ENCODE measurements around the gene RXFP4. TPM values are rescaled to one million over a fixed set of nuclear protein-coding genes. Genes with fewer than 3 reads are reported as not detected.

Gene RXFP4
- total RNA-seq, 6 experiments from 2014 or later = not detected

DNA sequence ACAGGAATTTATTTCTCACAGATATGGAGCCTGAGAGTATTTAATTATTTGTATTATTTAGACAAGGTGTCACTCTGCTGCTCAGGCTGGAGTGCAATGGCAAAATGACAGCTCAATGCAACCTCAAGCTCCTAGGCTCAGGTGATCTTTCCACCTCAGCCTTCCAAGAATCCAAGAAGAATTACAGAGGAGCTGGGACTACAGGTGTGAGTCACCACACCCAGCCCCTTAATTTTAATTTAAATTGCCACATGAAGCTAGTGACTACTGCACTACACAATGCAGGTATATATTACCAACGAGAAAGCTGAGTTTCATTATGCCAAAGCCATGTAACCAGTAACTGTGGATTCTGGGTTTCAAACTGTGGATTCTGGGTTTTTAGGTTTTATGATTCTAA, 9.4 kb upstream of the RXFP4 start:
- Mint-ChIP-seq H3K9me3 (no peaks in the 10 kb centered on the region), H3K27me3 (ENCODE audit: insufficient read depth) (no peaks in the 10 kb centered on the region; the same call in 1 of the 2 replicates)
- no peak for DNase-seq

DNA sequence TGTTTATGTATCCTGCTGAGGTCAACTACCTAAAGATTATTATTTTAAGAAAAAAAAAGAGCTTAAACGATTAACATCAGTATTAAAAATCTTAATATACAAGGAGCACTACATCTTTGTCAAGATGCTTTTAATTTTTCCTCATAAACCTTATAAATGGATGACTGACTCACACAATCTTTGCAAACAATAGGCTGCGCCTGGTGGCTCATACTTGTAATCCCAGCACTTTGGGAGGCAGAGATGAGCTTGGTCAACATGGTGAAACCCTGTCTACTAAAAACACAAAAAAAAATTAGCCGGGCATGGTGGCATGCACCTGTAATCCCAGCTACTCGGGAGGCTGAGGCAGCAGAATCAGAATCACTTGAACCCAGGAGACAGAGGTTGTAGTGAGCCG, 9.0 kb upstream of the RXFP4 start:
- H3K4me1 Mint-ChIP-seq (ENCODE audit: low read depth) = peaks cover 42% of the 10 kb centered on the region
- no peaks in the 10 kb centered on the region; the same call in 1 of the 2 replicates for H3K27me3 Mint-ChIP-seq (ENCODE audit: insufficient read depth)
- peaks cover 35% of the 10 kb centered on the region for H3K36me3 Mint-ChIP-seq (ENCODE audit: low read depth)
- H3K4me3 Mint-ChIP-seq = no peak overlapping the region
- TF ChIP-seq, protein P1, sequence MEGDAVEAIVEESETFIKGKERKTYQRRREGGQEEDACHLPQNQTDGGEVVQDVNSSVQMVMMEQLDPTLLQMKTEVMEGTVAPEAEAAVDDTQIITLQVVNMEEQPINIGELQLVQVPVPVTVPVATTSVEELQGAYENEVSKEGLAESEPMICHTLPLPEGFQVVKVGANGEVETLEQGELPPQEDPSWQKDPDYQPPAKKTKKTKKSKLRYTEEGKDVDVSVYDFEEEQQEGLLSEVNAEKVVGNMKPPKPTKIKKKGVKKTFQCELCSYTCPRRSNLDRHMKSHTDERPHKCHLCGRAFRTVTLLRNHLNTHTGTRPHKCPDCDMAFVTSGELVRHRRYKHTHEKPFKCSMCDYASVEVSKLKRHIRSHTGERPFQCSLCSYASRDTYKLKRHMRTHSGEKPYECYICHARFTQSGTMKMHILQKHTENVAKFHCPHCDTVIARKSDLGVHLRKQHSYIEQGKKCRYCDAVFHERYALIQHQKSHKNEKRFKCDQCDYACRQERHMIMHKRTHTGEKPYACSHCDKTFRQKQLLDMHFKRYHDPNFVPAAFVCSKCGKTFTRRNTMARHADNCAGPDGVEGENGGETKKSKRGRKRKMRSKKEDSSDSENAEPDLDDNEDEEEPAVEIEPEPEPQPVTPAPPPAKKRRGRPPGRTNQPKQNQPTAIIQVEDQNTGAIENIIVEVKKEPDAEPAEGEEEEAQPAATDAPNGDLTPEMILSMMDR (IDR thresholded peaks at IDR 0.05) = peak; percentile 19; the same call in 1 of the 2 replicates
- no peak for DNase-seq
- no peaks in the 10 kb centered on the region for H3K9me3 Mint-ChIP-seq
- peak overlapping the region; percentile 75; the same call in 1 of the 2 replicates for H3K27ac Mint-ChIP-seq

More for the DNA sequence above, 9.4 kb upstream of the RXFP4 start:
- H3K27ac Mint-ChIP-seq = peak overlapping the region; percentile 75
- H3K4me3 Mint-ChIP-seq = no peak overlapping the region
- TF ChIP-seq, protein P1 (IDR thresholded peaks at IDR 0.05) = no peak
- peaks cover 42% of the 10 kb centered on the region for H3K4me1 Mint-ChIP-seq (ENCODE audit: low read depth)
- H3K36me3 Mint-ChIP-seq (ENCODE audit: low read depth) = peaks cover 37% of the 10 kb centered on the region

DNA sequence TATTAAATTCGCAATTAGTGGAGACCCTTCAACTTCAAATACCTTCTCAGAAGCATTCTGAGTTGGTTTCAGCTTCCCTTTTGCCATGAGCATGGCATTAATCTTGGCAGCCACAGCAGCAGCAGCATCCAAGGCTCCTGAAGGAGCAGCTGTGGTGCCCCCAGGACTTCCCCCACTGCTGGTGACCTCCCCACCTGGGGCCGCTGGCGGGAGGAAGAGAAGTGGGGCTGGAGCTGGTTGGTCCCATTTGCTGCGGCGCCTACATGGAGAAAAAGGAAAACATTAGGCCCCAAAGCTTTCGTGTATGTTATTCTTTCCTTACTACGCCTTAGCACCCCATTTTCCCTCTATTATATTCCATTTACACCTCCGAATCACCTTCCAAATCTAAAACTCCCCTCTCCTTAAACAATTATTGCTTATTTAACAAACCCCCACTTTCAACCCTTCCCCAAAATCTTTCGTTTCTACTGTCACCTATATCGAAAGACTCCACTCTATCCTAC, 7.8 kb upstream of the RXFP4 start:
- H3K4me1 Mint-ChIP-seq (ENCODE audit: low read depth) = peaks cover 51% of the 10 kb centered on the region
- no peak for DNase-seq
- H3K4me3 Mint-ChIP-seq = no peak overlapping the region
- H3K27ac Mint-ChIP-seq = no peak overlapping the region
- H3K9me3 Mint-ChIP-seq = no peaks in the 10 kb centered on the region
- TF ChIP-seq, protein P1 (IDR thresholded peaks at IDR 0.05) = no peak
- peaks cover 2% of the 10 kb centered on the region; the same call in 1 of the 2 replicates for H3K27me3 Mint-ChIP-seq (ENCODE audit: insufficient read depth)
- H3K36me3 Mint-ChIP-seq (ENCODE audit: low read depth) = peaks cover 30% of the 10 kb centered on the region

DNA sequence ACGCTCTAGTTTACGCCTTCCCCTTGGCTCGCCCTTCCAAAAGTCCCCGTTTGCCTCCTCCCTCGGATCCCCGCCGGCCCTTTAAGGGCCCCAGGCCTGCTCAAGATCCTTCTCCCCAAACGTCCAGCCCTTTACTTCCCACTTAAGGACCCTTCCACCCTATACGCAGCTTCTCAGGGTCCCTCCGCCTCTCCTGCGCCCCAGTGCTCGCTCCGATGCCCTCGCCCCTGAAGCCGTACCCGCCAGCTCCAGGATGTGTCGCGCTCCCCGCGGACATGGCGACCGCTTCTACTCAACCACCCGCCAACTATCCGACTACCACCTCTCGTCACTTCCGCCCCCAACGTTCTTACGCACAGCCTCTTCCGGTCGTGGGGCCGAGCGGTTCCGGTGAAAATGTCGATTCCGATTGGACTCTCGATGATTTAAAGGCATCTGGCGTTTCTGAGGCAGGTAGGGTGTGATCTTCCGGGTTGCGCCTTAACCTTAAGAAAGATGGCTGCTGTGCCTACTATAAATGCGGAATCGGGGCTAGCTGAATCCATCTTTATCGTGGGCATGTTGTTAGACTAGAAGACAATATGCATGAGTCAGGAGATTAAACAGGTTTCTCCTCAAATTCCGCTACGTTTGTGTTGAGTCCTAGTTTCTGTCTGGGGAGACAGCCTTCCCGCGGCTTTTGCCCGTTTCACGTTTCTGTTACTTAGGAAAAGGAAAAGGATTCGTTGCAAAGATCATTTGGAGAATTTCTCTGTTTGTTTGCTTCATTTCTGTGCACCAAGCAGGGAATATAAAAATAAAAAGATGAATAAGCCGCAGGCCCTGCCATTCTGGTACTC, 7.1 kb upstream of the RXFP4 start, which contains the start of gene KHDC4:
Gene KHDC4, minus strand, starts transcription at position 317 of the 839 bp plus-strand sequence. Its CDS starts 40 bp downstream, at position 277.
- DNase-seq = peak; percentile 97
- peaks cover 2% of the 10 kb centered on the region; the same call in 1 of the 2 replicates for H3K27me3 Mint-ChIP-seq (ENCODE audit: insufficient read depth)
- H3K27ac Mint-ChIP-seq = no peak within 1 kb of the TSS; the same call in 1 of the 2 replicates
- peaks cover 26% of the 10 kb centered on the region for H3K36me3 Mint-ChIP-seq (ENCODE audit: low read depth)
- TF ChIP-seq, protein P1 (IDR thresholded peaks at IDR 0.05) = no peak
- H3K9me3 Mint-ChIP-seq = no peaks in the 10 kb centered on the region
- H3K4me3 Mint-ChIP-seq = no peak within 1 kb of the TSS
- H3K4me1 Mint-ChIP-seq (ENCODE audit: low read depth) = peaks cover 47% of the 10 kb centered on the region

DNA sequence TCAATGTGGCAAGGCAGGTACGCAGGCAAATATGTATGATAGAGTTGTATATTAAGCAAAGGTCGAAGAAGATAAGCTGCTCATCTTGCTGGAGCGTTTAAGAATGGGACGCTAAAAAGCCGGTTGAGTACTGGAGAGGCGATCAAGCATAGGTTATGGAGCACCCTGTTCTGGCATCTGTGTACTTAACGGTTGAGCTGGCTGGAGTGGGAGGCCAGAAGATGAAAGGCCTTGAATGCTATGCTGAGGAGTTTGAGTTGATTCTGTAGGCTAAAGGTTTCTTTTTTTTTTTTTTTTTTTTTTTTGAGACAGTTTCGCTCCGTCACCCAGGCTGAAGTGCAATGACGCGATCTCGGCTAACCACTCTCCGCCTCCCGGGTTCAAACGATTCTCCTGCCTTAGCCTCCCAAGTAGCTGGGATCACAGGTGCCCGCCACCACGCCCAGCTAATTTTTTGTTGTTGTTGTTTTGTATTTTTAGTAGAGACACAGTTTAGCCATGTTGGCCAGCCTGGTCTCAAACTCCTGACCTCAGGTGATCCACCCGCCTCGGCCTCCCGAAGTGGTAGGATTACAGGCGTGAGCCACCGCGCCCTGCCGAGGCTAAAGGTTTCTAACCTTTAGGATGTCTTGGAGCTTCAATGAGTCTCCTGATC, 6.4 kb upstream of the RXFP4 start:
- H3K27ac Mint-ChIP-seq = no peak overlapping the region; the same call in 1 of the 2 replicates

More for the DNA sequence above, 6.4 kb upstream of the RXFP4 start:
- H3K9me3 Mint-ChIP-seq = no peaks in the 10 kb centered on the region
- TF ChIP-seq, protein P1 (IDR thresholded peaks at IDR 0.05) = no peak
- peaks cover 21% of the 10 kb centered on the region for H3K36me3 Mint-ChIP-seq (ENCODE audit: low read depth)
- DNase-seq = no peak
- peaks cover 2% of the 10 kb centered on the region; the same call in 1 of the 2 replicates for H3K27me3 Mint-ChIP-seq (ENCODE audit: insufficient read depth)
- no peak overlapping the region for H3K4me3 Mint-ChIP-seq
- H3K4me1 Mint-ChIP-seq (ENCODE audit: low read depth) = peaks cover 43% of the 10 kb centered on the region

Data from HFFc6 (cell line).